ENCODE data around the gene ETV3.

DNA sequence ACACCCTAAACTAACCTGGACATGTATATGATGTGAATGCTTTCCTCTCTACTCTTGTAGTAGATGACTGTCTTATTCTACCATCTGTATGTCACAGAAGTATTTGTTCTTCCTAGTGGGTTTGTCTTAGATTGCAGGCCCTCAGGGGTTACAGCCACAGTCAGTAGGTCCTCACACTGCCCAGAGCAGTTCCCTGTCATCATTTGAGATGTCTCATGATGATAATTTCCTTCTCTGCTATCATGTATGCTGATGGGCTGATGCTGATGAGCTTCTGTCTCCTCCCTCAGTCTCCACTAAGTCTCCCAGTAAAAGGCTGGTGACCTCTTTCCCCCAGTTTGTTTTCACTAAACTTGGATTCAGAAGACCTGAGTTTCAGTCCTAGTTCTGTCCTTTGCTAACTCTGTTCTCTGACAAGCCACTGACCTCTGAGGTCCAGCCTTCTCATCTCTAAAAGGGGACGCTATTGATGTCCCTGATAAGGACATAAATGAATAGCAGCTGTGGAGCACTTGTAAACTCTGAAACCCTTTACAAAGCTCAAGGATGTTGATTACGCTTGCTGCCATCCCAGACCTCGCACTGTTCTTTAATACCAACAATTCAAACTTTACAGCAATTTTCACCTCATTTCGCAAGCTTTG is 3.1 kb upstream of the ETV3 start:
- no peak for TF ChIP-seq CTCF (IDR thresholded peaks at IDR 0.05)
- TF ChIP-seq POLR2AphosphoS5 (IDR thresholded peaks at IDR 0.05; ENCODE audit: low read depth, low read length), result no peak

All from Panc1 (cell line).